MM.1S (cell line): ENCODE data around the gene PALD1.

Experiments
- EZH2 ChIP-seq: fragments of 300-600 bp; sonication (generic); optimal IDR thresholded peaks from 2 replicates; pipeline ENCODE3; 2017; ENCODE audit warnings: low read depth, mild to moderate bottlenecking, antibody characterized with exemption, low read length, mixed read lengths
- TF ChIP-seq, protein P1 (sequence below): fragments of 300-600 bp; sonication (generic); IDR thresholded peaks from 2 replicates; pipeline ENCODE4 v1.5.1; 2016; ENCODE audit warnings: antibody characterized with exemption, low read length, mixed read lengths

DNA sequence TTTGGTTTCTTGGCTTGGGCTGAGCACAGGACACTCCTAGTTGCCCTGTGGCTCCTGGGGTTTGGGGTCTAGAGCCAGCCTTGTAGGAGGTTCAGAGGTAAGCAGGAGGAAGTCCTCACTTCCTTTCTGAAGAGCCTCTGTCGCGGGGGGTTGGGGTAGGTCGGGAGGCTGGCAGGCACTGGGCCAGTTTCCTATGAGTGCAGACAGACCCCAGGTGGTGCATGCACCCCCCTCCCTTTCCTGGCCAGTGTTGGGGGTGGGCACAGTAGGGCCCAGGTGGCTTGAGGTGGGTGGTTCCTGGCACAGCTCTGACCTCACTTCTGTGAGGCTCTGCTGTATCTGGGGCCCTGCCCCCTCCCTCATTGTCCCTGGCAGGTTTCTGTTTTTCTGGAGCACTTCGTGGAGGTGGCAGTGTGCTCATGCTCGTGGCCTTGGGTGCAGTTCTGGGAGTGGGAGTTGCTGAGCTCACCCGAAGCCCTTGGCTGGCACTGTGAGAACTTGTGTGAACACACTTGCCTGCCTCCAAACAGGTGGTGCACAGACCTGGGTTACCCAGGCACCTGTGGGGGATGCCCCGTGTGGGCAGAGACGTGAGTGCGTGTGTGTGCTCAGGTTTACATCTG, 1.8 kb downstream of the PALD1 start:
- TF ChIP-seq, protein P1, sequence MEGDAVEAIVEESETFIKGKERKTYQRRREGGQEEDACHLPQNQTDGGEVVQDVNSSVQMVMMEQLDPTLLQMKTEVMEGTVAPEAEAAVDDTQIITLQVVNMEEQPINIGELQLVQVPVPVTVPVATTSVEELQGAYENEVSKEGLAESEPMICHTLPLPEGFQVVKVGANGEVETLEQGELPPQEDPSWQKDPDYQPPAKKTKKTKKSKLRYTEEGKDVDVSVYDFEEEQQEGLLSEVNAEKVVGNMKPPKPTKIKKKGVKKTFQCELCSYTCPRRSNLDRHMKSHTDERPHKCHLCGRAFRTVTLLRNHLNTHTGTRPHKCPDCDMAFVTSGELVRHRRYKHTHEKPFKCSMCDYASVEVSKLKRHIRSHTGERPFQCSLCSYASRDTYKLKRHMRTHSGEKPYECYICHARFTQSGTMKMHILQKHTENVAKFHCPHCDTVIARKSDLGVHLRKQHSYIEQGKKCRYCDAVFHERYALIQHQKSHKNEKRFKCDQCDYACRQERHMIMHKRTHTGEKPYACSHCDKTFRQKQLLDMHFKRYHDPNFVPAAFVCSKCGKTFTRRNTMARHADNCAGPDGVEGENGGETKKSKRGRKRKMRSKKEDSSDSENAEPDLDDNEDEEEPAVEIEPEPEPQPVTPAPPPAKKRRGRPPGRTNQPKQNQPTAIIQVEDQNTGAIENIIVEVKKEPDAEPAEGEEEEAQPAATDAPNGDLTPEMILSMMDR, result no peak
- no peak for TF ChIP-seq EZH2
